Testis (tissue), 3 donors: Measurements from ENCODE around the gene GLS. TPM values are rescaled to one million over a fixed set of nuclear protein-coding genes. Genes with fewer than 3 reads are reported as not detected.

ENCODE experiments used
- DNase-seq: peaks from one replicate; pipeline ENCODE4 v3.0.0-alpha.2; 2019
- H3K27ac ChIP-seq, 2 donors: fragments of 200-600 bp; sonication (generic); one replicate each; pipeline ENCODE4 v1.5.1; 2019
- H3K27me3 ChIP-seq: fragments of 200-600 bp; sonication (generic); one replicate; pipeline ENCODE4 v1.5.1; 2019
- H3K36me3 ChIP-seq: fragments of 200-600 bp; sonication (generic); one replicate; pipeline ENCODE4 v1.5.1; 2017; ENCODE audit warnings: low read depth; ENCODE audit errors: missing control alignments
- H3K4me1 ChIP-seq: fragments of 200-600 bp; sonication (generic); one replicate; pipeline ENCODE4 v1.5.1; 2019
- H3K4me3 ChIP-seq, 2 donors: fragments of 200-600 bp; sonication (generic); one replicate each; pipeline ENCODE4 v1.5.1; 2017 to 2019
- H3K9me3 ChIP-seq: fragments of 200-600 bp; sonication (generic); one replicate; pipeline ENCODE4 v1.5.1; 2017
- CTCF ChIP-seq, 3 experiments: fragments of 450-650 bp in 2 of 3; fragments of 200-600 bp in 1 of 3; sonication (generic) in 1 of 3; IDR thresholded peaks; one replicate each; pipeline ENCODE4 v1.5.1; 2016 to 2019; ENCODE audit warnings: antibody characterized with exemption in 3 of 3, mild to moderate bottlenecking in 2 of 3, moderate library complexity in 1 of 3
- POLR2A ChIP-seq: fragments of 450-650 bp; IDR thresholded peaks from one replicate; pipeline ENCODE4 v1.6.1; 2017; ENCODE audit warnings: antibody characterized with exemption, mild to moderate bottlenecking, moderate library complexity
- WGBS, 2 donors: methylation state at CpG; one replicate each; pipeline ENCODE4 v1.1.5; 2018; 5-methylcytosine and 5-hydroxymethylcytosine counted together
- intact Hi-C: fragments of 100-400 bp; cut with DNase I; formaldehyde crosslinking; loops from one replicate; pipeline ENCODE4 v1.15.1; 2023; ENCODE audit warnings: low total_unique reads
- polyA plus RNA-seq: library from polyadenylated mRNA; stranded (reverse); fragments of 350-450 nt; fragmentation: Illumina TruSeq; extraction: RNeasy Lipid Tissue Mini Kit (QIAGEN cat#74804); gene quantifications from one replicate; pipeline ENCODE4 v1.2.3, GENCODE V29; 2014; ENCODE audit warnings: low read depth, low replicate concordance; ENCODE audit not compliant: insufficient read depth
- total RNA-seq, 2 donors: library from RNA; depleted of rRNA; stranded (reverse); fragments of >200 nt; gene quantifications; one replicate each; pipeline ENCODE4 v1.2.3, GENCODE V29; 2016

GLS gene
- total and polyA plus RNA-seq, 3 donors from 2014 or later = 22.8 to 130 (median 77.7) TPM

DNA sequence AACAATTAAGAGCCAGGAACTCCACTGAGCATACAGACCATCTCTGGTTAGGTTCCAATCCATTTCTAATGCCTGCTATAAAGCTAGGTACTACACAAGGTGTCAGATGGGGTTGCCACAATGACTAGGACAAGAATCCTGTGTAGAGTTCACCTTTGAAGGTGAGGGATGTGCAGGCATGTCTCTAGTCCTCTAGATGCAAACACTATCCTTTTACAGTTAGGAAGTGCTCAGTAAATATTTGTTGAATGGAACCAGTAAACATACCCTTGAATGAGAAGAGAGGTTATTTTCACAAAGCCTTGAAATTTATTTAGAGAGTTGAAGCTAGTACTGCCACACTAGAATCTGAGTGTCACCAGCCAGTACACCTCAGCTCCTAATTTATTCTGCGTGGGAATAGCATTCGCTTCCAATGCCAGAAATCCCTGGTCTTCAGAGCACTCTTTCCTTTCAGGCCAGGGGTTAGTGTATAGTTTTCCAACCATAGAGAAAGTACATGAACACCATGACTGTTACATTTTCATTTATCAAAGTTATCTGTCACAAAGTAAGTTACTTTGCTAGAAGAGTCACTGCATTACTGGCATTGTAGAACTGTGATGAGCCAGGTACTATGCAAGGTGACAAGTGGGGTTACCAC is 85.1 kb downstream of the GLS start:
- no peaks in the 10 kb centered on the region for H3K4me1 ChIP-seq
- no peak for DNase-seq
- H3K36me3 ChIP-seq = no peaks in the 10 kb centered on the region
- 82 to 85% methylated on average over 2 of the region's 2 CpGs for WGBS, 2 donors
- H3K9me3 ChIP-seq = no peaks in the 10 kb centered on the region
- TF ChIP-seq POLR2A = no peak
- no peak for TF ChIP-seq CTCF (IDR thresholded peaks at IDR 0.05)
- no peaks in the 10 kb centered on the region for H3K27me3 ChIP-seq
- H3K4me3 ChIP-seq = no peak overlapping the region
- intact Hi-C loops = no loop called here
- H3K27ac ChIP-seq = no peak overlapping the region

GRCh38 chr2:190968522-190968921 is 87.9 kb downstream of the GLS start:
- TF ChIP-seq POLR2A = no peak
- no peak for TF ChIP-seq CTCF (IDR thresholded peaks at IDR 0.05)
- H3K36me3 ChIP-seq = no peaks in the 10 kb centered on the region
- H3K27me3 ChIP-seq = no peaks in the 10 kb centered on the region
- no peaks in the 10 kb centered on the region for H3K9me3 ChIP-seq
- no peak for DNase-seq
- intact Hi-C loops = no loop called here
- H3K4me3 ChIP-seq = no peak overlapping the region
- 87 to 92% methylated on average over 2 of the region's 2 CpGs for WGBS, 2 donors
- no peak overlapping the region for H3K27ac ChIP-seq
- no peaks in the 10 kb centered on the region for H3K4me1 ChIP-seq

GRCh38 chr2:190970160-190970559 is 89.5 kb downstream of the GLS start:
- Histone ChIP-seq H3K9me3 (no peaks in the 10 kb centered on the region), H3K36me3 (no peaks in the 10 kb centered on the region), H3K27me3 (no peaks in the 10 kb centered on the region), H3K4me3 (no peak overlapping the region), H3K4me1 (peaks cover 7% of the 10 kb centered on the region), H3K27ac (no peak overlapping the region)
- TF ChIP-seq CTCF (IDR thresholded peaks at IDR 0.05) = no peak
- no peak for TF ChIP-seq POLR2A
- DNase-seq = no peak
- WGBS, 2 donors = 89 to 94% methylated on average over 3 of the region's 3 CpGs
- intact Hi-C loops = no loop called here

GRCh38 chr2:190970873-190971506 is 90.4 kb downstream of the GLS start:
- intact Hi-C loops = no loop called here
- Histone ChIP-seq H3K4me3 (no peak overlapping the region), H3K27me3 (no peaks in the 10 kb centered on the region), H3K9me3 (no peaks in the 10 kb centered on the region), H3K4me1 (peaks cover 7% of the 10 kb centered on the region), H3K36me3 (no peaks in the 10 kb centered on the region), H3K27ac (no peak overlapping the region)
- TF ChIP-seq POLR2A = no peak
- no peak for TF ChIP-seq CTCF (IDR thresholded peaks at IDR 0.05)
- 84 to 87% methylated on average over 4 to 5 of the region's 5 CpGs for WGBS, 2 donors
- DNase-seq = no peak

- Histone ChIP-seq H3K27me3 (no peaks in the 10 kb centered on the region), H3K4me3 (no peak overlapping the region), H3K36me3 (no peaks in the 10 kb centered on the region), H3K27ac (no peak overlapping the region), H3K9me3 (no peaks in the 10 kb centered on the region), H3K4me1 (peaks cover 7% of the 10 kb centered on the region)
- intact Hi-C loops = no loop called here
- TF ChIP-seq CTCF (IDR thresholded peaks at IDR 0.05) = no peak
- TF ChIP-seq POLR2A = no peak
- no peak for DNase-seq
- 80 to 82% methylated on average over 2 of the region's 2 CpGs for WGBS, 2 donors
Measured at GRCh38 chr2:190972213-190972612, 91.6 kb downstream of the GLS start.
